H9 (cell line): ENCODE data around the gene NET1. TPM values are rescaled to one million over a fixed set of nuclear protein-coding genes. Genes with fewer than 3 reads are reported as not detected.

Experiments used
- DNase-seq: peaks from one replicate; pipeline ENCODE4 v3.0.0-alpha.2; 2017
- H2AFZ ChIP-seq: one replicate; pipeline ENCODE4 v1.6.1; 2013; ENCODE audit warnings: mild to moderate bottlenecking, low read length, control low read depth, moderate library complexity
- H2AK5ac ChIP-seq: 2 replicates; pipeline ENCODE4 v1.6.1; 2013; ENCODE audit warnings: low read length, control low read depth, mixed read lengths; ENCODE audit not compliant: insufficient read length
- H2BK120ac ChIP-seq: one replicate; pipeline ENCODE4 v1.6.1; 2013; ENCODE audit warnings: low read depth, mild to moderate bottlenecking, low read length, control low read depth, inconsistent platforms; ENCODE audit not compliant: poor library complexity, severe bottlenecking
- H2BK12ac ChIP-seq: 2 replicates; pipeline ENCODE4 v1.6.1; 2013; ENCODE audit warnings: low read length, control low read depth, mixed read lengths, low read depth; ENCODE audit not compliant: insufficient read length
- H2BK15ac ChIP-seq: 2 replicates; pipeline ENCODE4 v1.6.1; 2013; ENCODE audit warnings: low read depth, low read length, control low read depth
- H2BK20ac ChIP-seq: one replicate; pipeline ENCODE4 v1.6.1; 2013; ENCODE audit warnings: low read depth, mild to moderate bottlenecking, low read length, control low read depth, inconsistent platforms; ENCODE audit not compliant: poor library complexity, severe bottlenecking
- H2BK5ac ChIP-seq: 2 replicates; pipeline ENCODE4 v1.6.1; 2013; ENCODE audit warnings: low read length, control low read depth, mixed read lengths; ENCODE audit not compliant: insufficient read length
- H3K14ac ChIP-seq: 2 replicates; pipeline ENCODE4 v1.6.1; 2013; ENCODE audit warnings: low read length, control low read depth; ENCODE audit not compliant: insufficient read depth
- H3K18ac ChIP-seq: 2 replicates; pipeline ENCODE4 v1.6.1; 2013; ENCODE audit warnings: low read depth, mild to moderate bottlenecking, mixed read lengths, low read length, control low read depth; ENCODE audit not compliant: insufficient read length
- H3K23ac ChIP-seq: 2 replicates; pipeline ENCODE4 v1.6.1; 2013; ENCODE audit warnings: low read length, control low read depth, mixed read lengths, low read depth; ENCODE audit not compliant: insufficient read length
- H3K23me2 ChIP-seq: 2 replicates; pipeline ENCODE4 v1.6.1; 2013; ENCODE audit warnings: low read depth, mild to moderate bottlenecking, mixed read lengths, low read length, control low read depth; ENCODE audit not compliant: insufficient read length, poor library complexity, severe bottlenecking
- H3K27ac ChIP-seq: 2 replicates; pipeline ENCODE4 v1.5.1; 2013; ENCODE audit warnings: low read length, control low read depth, mixed read lengths, low read depth; ENCODE audit not compliant: insufficient read length
- H3K27me3 ChIP-seq: 2 replicates; pipeline ENCODE4 v1.6.1; 2013; ENCODE audit warnings: low read length, control low read depth, inconsistent platforms; ENCODE audit not compliant: insufficient read depth
- H3K4ac ChIP-seq: 2 replicates; pipeline ENCODE4 v1.6.1; 2013; ENCODE audit warnings: low read depth, mild to moderate bottlenecking, control low read depth, inconsistent platforms, low read length, moderate library complexity
- H3K4me1 ChIP-seq: 2 replicates; pipeline ENCODE4 v1.6.1; 2013; ENCODE audit warnings: low read length, control low read depth, inconsistent platforms; ENCODE audit not compliant: insufficient read depth
- H3K4me2 ChIP-seq: 2 replicates; pipeline ENCODE4 v1.6.1; 2013; ENCODE audit warnings: low read length, control low read depth, mixed read lengths; ENCODE audit not compliant: insufficient read length, insufficient read depth
- H3K56ac ChIP-seq: 2 replicates; pipeline ENCODE4 v1.6.1; 2013; ENCODE audit warnings: low read depth, mild to moderate bottlenecking, mixed read lengths, low read length, control low read depth; ENCODE audit not compliant: insufficient read length
- H3K79me1 ChIP-seq: 2 replicates; pipeline ENCODE4 v1.6.1; 2013; ENCODE audit warnings: low read depth, mild to moderate bottlenecking, moderate library complexity, low read length, control low read depth, inconsistent platforms; ENCODE audit not compliant: insufficient read depth, poor library complexity, severe bottlenecking
- H3K79me2 ChIP-seq: 2 replicates; pipeline ENCODE4 v1.6.1; 2013; ENCODE audit warnings: low read length, control low read depth, inconsistent platforms; ENCODE audit not compliant: insufficient read depth
- H3K9ac ChIP-seq: 2 replicates; pipeline ENCODE4 v1.6.1; 2013; ENCODE audit warnings: low read length, control low read depth, mixed read lengths; ENCODE audit not compliant: insufficient read length; ENCODE audit errors: extremely low read depth
- H3K9me3 ChIP-seq: one replicate; pipeline ENCODE4 v1.6.1; 2013; ENCODE audit warnings: low read depth, low read length, inconsistent platforms; ENCODE audit not compliant: control insufficient read depth
- H3T11ph ChIP-seq: one replicate; pipeline ENCODE4 v1.6.1; 2013; ENCODE audit warnings: mild to moderate bottlenecking, low read length, control low read depth, inconsistent platforms
- H4K20me1 ChIP-seq: one replicate; pipeline ENCODE4 v1.6.1; 2013; ENCODE audit not compliant: control insufficient read depth, insufficient read length, insufficient read depth
- H4K5ac ChIP-seq: 2 replicates; pipeline ENCODE4 v1.6.1; 2013; ENCODE audit warnings: low read depth, mild to moderate bottlenecking, mixed read lengths, low read length, control low read depth; ENCODE audit not compliant: insufficient read length
- H4K8ac ChIP-seq: replicated peaks from 2 replicates; pipeline ENCODE4 v1.6.1; 2013; ENCODE audit warnings: low read length, control low read depth, mixed read lengths, low read depth; ENCODE audit not compliant: insufficient read length
- H4K91ac ChIP-seq: 2 replicates; pipeline ENCODE4 v1.6.1; 2013; ENCODE audit warnings: low read depth, mild to moderate bottlenecking, moderate library complexity, mixed read lengths, low read length, control low read depth; ENCODE audit not compliant: insufficient read length
- H3K27ac Mint-ChIP-seq, 3 experiments: 2 replicates in 2 of 3; 3 replicates in 1 of 3; pipeline ENCODE4 v1.8.0; 2020 to 2021; ENCODE audit warnings: mixed read lengths in 3 of 3, mild to moderate bottlenecking in 1 of 3, moderate library complexity in 1 of 3
- H3K27me3 Mint-ChIP-seq: 2 replicates; pipeline ENCODE4 v1.8.0; 2021; ENCODE audit warnings: low read depth, mild to moderate bottlenecking, moderate library complexity, mixed read lengths
- H3K36me3 Mint-ChIP-seq, 3 experiments: 2 replicates in 2 of 3; 3 replicates in 1 of 3; pipeline ENCODE4 v1.8.0; 2020 to 2021; ENCODE audit warnings: low read depth in 3 of 3, mixed read lengths in 3 of 3; ENCODE audit not compliant: insufficient read depth in 1 of 3
- H3K4me1 Mint-ChIP-seq, 2 experiments: 2 replicates each; pipeline ENCODE4 v1.8.0; 2020; ENCODE audit warnings: mixed read lengths in 2 of 2
- H3K4me3 Mint-ChIP-seq, 2 experiments: 2 replicates in 1 of 2; 3 replicates in 1 of 2; pipeline ENCODE4 v1.8.0; 2020 to 2021; ENCODE audit warnings: mild to moderate bottlenecking in 2 of 2, mixed read lengths in 2 of 2, moderate library complexity in 1 of 2
- H3K9me3 Mint-ChIP-seq, 2 experiments: 2 replicates in 1 of 2; 3 replicates in 1 of 2; pipeline ENCODE4 v1.8.0; 2020; ENCODE audit warnings: mild to moderate bottlenecking in 2 of 2, mixed read lengths in 2 of 2, moderate library complexity in 1 of 2
- WGBS: extraction: QIAGEN DNeasy Blood & Tissue Kit; methylation state at CpG from one replicate; pipeline ENCODE4 v1.1.7; 2013; ENCODE audit warnings: missing lambda C conversion rate, low lambda C conversion rate, mixed read lengths; ENCODE audit not compliant: insufficient read length; ENCODE audit errors: extremely low coverage; 5-methylcytosine and 5-hydroxymethylcytosine counted together
- total RNA-seq: library from RNA; stranded (reverse); gene quantifications from 2 replicates; pipeline ENCODE4 v1.2.1, GENCODE V29; 2021
- TF ChIP-seq, protein P1 (sequence below): fragments of 200-600 bp; sonication (generic); conservative IDR thresholded peaks from 3 replicates; pipeline ENCODE4 v1.8.0; 2021; ENCODE audit warnings: antibody characterized with exemption, mild to moderate bottlenecking

The NET1 gene
- total RNA-seq, 1 experiment from 2014 or later, result 50.6 TPM

DNA sequence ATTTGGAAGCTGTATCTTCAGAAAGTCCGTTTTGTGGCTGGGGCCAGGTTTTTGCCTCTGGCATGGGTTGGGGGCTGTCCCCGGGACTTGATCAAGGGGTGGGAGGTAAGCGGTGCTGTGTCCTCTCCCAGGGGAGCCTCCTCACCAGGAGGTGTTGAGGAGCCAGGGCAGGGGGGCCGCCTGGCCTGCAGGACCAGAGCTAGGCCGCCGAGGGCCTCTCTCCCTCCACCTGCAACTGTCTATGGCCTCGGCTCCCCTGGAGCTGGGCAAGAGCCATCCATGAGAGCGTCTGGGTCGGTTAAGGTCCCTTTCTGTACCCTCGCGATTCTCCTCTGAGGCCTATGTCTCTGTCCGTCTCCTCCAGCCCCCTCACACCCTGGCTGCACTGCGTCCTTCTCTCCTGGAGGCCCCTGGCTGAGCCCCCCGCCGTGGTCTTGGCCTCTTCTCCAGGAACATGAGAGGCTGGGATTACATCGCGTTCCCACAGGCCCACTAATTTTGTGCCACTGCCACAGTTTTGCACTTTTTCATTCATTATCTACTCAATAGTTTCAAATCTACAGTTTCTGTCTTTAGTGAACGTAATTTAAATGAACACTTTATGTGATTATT, 66.4 kb downstream of the NET1 start:
- H2BK120ac ChIP-seq, result no peak overlapping the region
- H2BK15ac ChIP-seq, result 0 out of 2 replicates have a peak overlapping the region, but pooled peaks have one; percentile 77
- no peak overlapping the region for H3K4me2 ChIP-seq
- H3K23me2 ChIP-seq, result no peaks in the 10 kb centered on the region
- peak; percentile 22 for DNase-seq
- no peaks in the 10 kb centered on the region for H3K9me3 ChIP-seq
- H3T11ph ChIP-seq, result no peak overlapping the region
- no peak overlapping the region for H2BK5ac ChIP-seq
- Mint-ChIP-seq H3K36me3 (no peaks in the 10 kb centered on the region), H3K27ac (peak overlapping the region in 2 of 3 experiments; percentile 54 to 84; a peak in 2 of 7 replicates), H3K27me3 (no peaks in the 10 kb centered on the region; the same call in 1 of the 2 replicates), H3K4me3 (no peak overlapping the region), H3K9me3 (peaks cover 2 to 3% of the 10 kb centered on the region in 2 experiments; a peak in 2 of 5 replicates), H3K4me1 (peaks cover 6 to 9% of the 10 kb centered on the region in 2 experiments)
- H4K91ac ChIP-seq, result peak overlapping the region; percentile 87
- no peaks in the 10 kb centered on the region for H4K20me1 ChIP-seq
- H3K79me2 ChIP-seq, result no peaks in the 10 kb centered on the region
- no peak overlapping the region for H3K18ac ChIP-seq
- H2AFZ ChIP-seq, result no peak overlapping the region
- no peak overlapping the region for H2BK20ac ChIP-seq
- no peak overlapping the region for H3K56ac ChIP-seq
- no CpG with 5 or more reads among the region's 18 CpGs for WGBS
- no peak overlapping the region for H3K23ac ChIP-seq
- H3K4ac ChIP-seq, result no peak overlapping the region
- no peak overlapping the region; the same call in 1 of the 2 replicates for H3K14ac ChIP-seq
- no peaks in the 10 kb centered on the region for H3K27me3 ChIP-seq
- H2AK5ac ChIP-seq, result no peak overlapping the region
- TF ChIP-seq, protein P1, sequence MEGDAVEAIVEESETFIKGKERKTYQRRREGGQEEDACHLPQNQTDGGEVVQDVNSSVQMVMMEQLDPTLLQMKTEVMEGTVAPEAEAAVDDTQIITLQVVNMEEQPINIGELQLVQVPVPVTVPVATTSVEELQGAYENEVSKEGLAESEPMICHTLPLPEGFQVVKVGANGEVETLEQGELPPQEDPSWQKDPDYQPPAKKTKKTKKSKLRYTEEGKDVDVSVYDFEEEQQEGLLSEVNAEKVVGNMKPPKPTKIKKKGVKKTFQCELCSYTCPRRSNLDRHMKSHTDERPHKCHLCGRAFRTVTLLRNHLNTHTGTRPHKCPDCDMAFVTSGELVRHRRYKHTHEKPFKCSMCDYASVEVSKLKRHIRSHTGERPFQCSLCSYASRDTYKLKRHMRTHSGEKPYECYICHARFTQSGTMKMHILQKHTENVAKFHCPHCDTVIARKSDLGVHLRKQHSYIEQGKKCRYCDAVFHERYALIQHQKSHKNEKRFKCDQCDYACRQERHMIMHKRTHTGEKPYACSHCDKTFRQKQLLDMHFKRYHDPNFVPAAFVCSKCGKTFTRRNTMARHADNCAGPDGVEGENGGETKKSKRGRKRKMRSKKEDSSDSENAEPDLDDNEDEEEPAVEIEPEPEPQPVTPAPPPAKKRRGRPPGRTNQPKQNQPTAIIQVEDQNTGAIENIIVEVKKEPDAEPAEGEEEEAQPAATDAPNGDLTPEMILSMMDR, result no peak
- no peak overlapping the region for H4K8ac ChIP-seq
- H3K4me1 ChIP-seq, result peaks cover 10% of the 10 kb centered on the region; the same call in 1 of the 2 replicates
- no peak overlapping the region for H4K5ac ChIP-seq
- no peak overlapping the region for H2BK12ac ChIP-seq
- H3K27ac ChIP-seq, result no peak overlapping the region
- H3K9ac ChIP-seq, result no peak overlapping the region
- H3K79me1 ChIP-seq, result no peaks in the 10 kb centered on the region
